GM12873 (cell line): ENCODE results near the gene FHOD1.

Experiments used
- CTCF ChIP-seq: IDR thresholded peaks from 2 replicates; pipeline ENCODE4 v1.5.1; 2012; ENCODE audit warnings: low read depth, mild to moderate bottlenecking, moderate library complexity, low read length, control low read depth; ENCODE audit not compliant: insufficient read depth; ENCODE audit errors: missing control alignments

Gene FHOD1

GRCh38 chr16:67184995-67185650, 62.2 kb downstream of the FHOD1 start:
- TF ChIP-seq CTCF = peak; percentile 90

GRCh38 chr16:67184453-67184994, 62.8 kb downstream of the FHOD1 start:
- TF ChIP-seq CTCF = no peak

- no peak for TF ChIP-seq CTCF
Measured at GRCh38 chr16:67183627-67184452, 63.4 kb downstream of the FHOD1 start, which contains the start of gene MATCAP1. Gene MATCAP1 (minus strand): TSS chr16:67183963. CDS start chr16:67180610, 3,353 bp downstream.

GRCh38 chr16:67183284-67183626, 64.0 kb downstream of the FHOD1 start:
- no peak for TF ChIP-seq CTCF

GRCh38 chr16:67182288-67182687, 65.0 kb downstream of the FHOD1 start:
- no peak for TF ChIP-seq CTCF

- no peak for TF ChIP-seq CTCF
Measured at GRCh38 chr16:67181346-67181745, 65.9 kb downstream of the FHOD1 start.

- no peak for TF ChIP-seq CTCF
Measured at GRCh38 chr16:67180166-67180565, 67.1 kb downstream of the FHOD1 start.
